SK-N-SH treated with all-trans-retinoic acid at 6 μM for 48 hours (cell line): ENCODE results near the gene TGFBR2.
A peak's percentile ranks its signal among the peaks of the same experiment; 100 is the strongest.

Experiments
- ATAC-seq: fragments of 200-7000 bp; cut with Tn5 transposase; 3 replicates; pipeline ENCODE4 v1.9.1; 2020; ENCODE audit warnings: mild to moderate bottlenecking, moderate library complexity
- ARNTL ChIP-seq: fragments of 450-650 bp; formaldehyde crosslinking; IDR thresholded peaks from 2 replicates; pipeline ENCODE4 v1.5.0; 2020; ENCODE audit warnings: low read depth, mild to moderate bottlenecking, moderate library complexity, borderline replicate concordance
- BACH2 ChIP-seq: fragments of 250-450 bp; sonication (Bioruptor Pico); IDR thresholded peaks from 2 replicates; pipeline ENCODE4 v1.9.0; 2021; ENCODE audit warnings: mild to moderate bottlenecking, borderline replicate concordance
- CREB5 ChIP-seq: fragments of 250-450 bp; sonication (Bioruptor Pico); IDR thresholded peaks from 2 replicates; pipeline ENCODE4 v1.5.1; 2020; ENCODE audit warnings: low read depth, mild to moderate bottlenecking, moderate library complexity
- CSDC2 ChIP-seq: fragments of 250-450 bp; sonication (Bioruptor Pico); IDR thresholded peaks from 2 replicates; pipeline ENCODE4 v1.5.0; 2020; ENCODE audit warnings: mild to moderate bottlenecking, moderate library complexity
- GLIS3 ChIP-seq: fragments of 250-450 bp; sonication (Bioruptor Pico); IDR thresholded peaks from 2 replicates; pipeline ENCODE4 v1.5.0; 2020; ENCODE audit warnings: mild to moderate bottlenecking, moderate library complexity
- ISL1 ChIP-seq: fragments of 250-450 bp; sonication (Bioruptor Pico); IDR thresholded peaks from 2 replicates; pipeline ENCODE4 v2.1.2; 2022; ENCODE audit warnings: mild to moderate bottlenecking, moderate library complexity
- OSR1 ChIP-seq: fragments of 250-450 bp; sonication (Bioruptor Pico); IDR thresholded peaks from 2 replicates; pipeline ENCODE4 v1.8.0; 2022; ENCODE audit warnings: moderate library complexity, mild to moderate bottlenecking, inconsistent platforms
- PPARA ChIP-seq: fragments of 250-450 bp; sonication (Bioruptor Pico); IDR thresholded peaks from 2 replicates; pipeline ENCODE4 v1.5.0; 2020; ENCODE audit warnings: mild to moderate bottlenecking, borderline replicate concordance
- SNAI2 ChIP-seq: fragments of 250-450 bp; sonication (Bioruptor Pico); IDR thresholded peaks from 2 replicates; pipeline ENCODE4 v1.5.0; 2020; ENCODE audit warnings: mild to moderate bottlenecking, moderate library complexity
- TCF4 ChIP-seq: fragments of 250-450 bp; sonication (Bioruptor Pico); IDR thresholded peaks from 2 replicates; pipeline ENCODE4 v1.8.0; 2021; ENCODE audit warnings: mild to moderate bottlenecking, moderate library complexity, borderline replicate concordance
- TOX ChIP-seq: fragments of 250-450 bp; sonication (Bioruptor Pico); IDR thresholded peaks from 2 replicates; pipeline ENCODE4 v1.8.0; 2021; ENCODE audit warnings: mild to moderate bottlenecking, moderate library complexity, borderline replicate concordance
- ZFP3 ChIP-seq: fragments of 250-450 bp; sonication (Bioruptor Pico); IDR thresholded peaks from 2 replicates; pipeline ENCODE4 v1.5.0; 2020; ENCODE audit warnings: mild to moderate bottlenecking, moderate library complexity
- ZFP30 ChIP-seq: fragments of 450-650 bp; formaldehyde crosslinking; IDR thresholded peaks from 2 replicates; pipeline ENCODE4 v1.5.0; 2022; ENCODE audit warnings: mild to moderate bottlenecking, moderate library complexity
- ZNF565 ChIP-seq: fragments of 450-650 bp; formaldehyde crosslinking; conservative IDR thresholded peaks from 2 replicates; pipeline ENCODE4 v1.5.0; 2020; ENCODE audit warnings: low read depth, mild to moderate bottlenecking, moderate library complexity
- ZNF8 ChIP-seq: fragments of 450-650 bp; formaldehyde crosslinking; IDR thresholded peaks from 2 replicates; pipeline ENCODE4 v1.5.0; 2020; ENCODE audit warnings: mild to moderate bottlenecking, moderate library complexity
- TF ChIP-seq, protein P1 (sequence below): fragments of 250-450 bp; sonication (Bioruptor Pico); IDR thresholded peaks from 2 replicates; pipeline ENCODE4 v1.5.1; 2021; ENCODE audit warnings: mild to moderate bottlenecking, moderate library complexity
- TF ChIP-seq, protein P2 (sequence below): fragments of 250-450 bp; sonication (Bioruptor Pico); IDR thresholded peaks from 2 replicates; pipeline ENCODE4 v1.5.0; 2020; ENCODE audit warnings: mild to moderate bottlenecking, moderate library complexity
- TF ChIP-seq, protein P3 (sequence below): fragments of 250-450 bp; sonication (Bioruptor Pico); IDR thresholded peaks from 2 replicates; pipeline ENCODE4 v1.8.0; 2020; ENCODE audit warnings: mild to moderate bottlenecking, moderate library complexity, borderline replicate concordance

The TGFBR2 gene

DNA sequence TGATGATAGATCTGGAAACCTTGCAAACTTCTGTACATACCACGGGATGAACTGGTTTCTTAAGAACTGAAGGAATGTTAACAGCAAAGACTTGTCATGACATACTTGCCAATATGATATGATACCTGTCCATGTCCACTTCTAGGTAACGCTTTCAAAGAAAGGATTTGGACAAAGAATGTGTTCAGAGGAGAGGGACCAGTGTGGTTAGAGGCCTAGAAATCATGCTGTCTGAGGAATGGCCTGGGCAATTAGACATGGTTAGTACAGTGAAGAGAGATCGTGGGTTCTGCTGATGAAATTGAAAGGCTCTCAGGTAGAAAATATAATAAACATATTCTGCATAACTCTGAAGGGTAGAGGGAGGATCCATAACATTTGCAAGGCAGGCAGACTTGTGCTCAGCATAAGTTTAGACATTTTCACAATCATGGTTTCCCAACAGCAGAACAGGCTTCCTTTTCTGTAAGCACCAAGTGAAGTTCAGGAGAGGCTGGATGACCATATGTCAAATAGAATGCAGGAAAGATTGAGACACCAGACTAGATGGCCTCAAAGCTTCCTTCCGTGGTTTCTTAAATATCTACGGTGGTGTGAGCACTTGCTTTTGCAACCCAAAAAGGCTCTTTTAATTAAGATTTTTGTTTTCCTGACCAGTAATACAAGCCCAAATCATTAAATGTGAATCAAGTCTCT is 39.9 kb downstream of the TGFBR2 start:
- ATAC-seq = no peak
- TF ChIP-seq, protein P1, sequence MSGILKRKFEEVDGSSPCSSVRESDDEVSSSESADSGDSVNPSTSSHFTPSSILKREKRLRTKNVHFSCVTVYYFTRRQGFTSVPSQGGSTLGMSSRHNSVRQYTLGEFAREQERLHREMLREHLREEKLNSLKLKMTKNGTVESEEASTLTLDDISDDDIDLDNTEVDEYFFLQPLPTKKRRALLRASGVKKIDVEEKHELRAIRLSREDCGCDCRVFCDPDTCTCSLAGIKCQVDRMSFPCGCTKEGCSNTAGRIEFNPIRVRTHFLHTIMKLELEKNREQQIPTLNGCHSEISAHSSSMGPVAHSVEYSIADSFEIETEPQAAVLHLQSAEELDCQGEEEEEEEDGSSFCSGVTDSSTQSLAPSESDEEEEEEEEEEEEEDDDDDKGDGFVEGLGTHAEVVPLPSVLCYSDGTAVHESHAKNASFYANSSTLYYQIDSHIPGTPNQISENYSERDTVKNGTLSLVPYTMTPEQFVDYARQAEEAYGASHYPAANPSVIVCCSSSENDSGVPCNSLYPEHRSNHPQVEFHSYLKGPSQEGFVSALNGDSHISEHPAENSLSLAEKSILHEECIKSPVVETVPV (CRISPR knock-in tag) = no peak
- no peak for TF ChIP-seq OSR1 (CRISPR knock-in tag)
- no peak for TF ChIP-seq CSDC2 (CRISPR knock-in tag)
- no peak for TF ChIP-seq BACH2 (CRISPR knock-in tag)
- TF ChIP-seq ZFP3 (CRISPR knock-in tag) = no peak
- TF ChIP-seq ZFP30 (CRISPR knock-in tag) = no peak
- TF ChIP-seq ZNF565 = no peak
- TF ChIP-seq ARNTL (CRISPR knock-in tag) = no peak
- TF ChIP-seq TCF4 (CRISPR knock-in tag) = no peak
- TF ChIP-seq TOX (CRISPR knock-in tag) = no peak

GRCh38 chr3:30646961-30647752 is 40.8 kb downstream of the TGFBR2 start:
- no peak for ATAC-seq
- TF ChIP-seq ZNF8 (0 out of 2 replicates have a peak, but pooled peaks have one; percentile 35), SNAI2 (CRISPR knock-in tag) (no peak), OSR1 (CRISPR knock-in tag) (no peak), GLIS3 (CRISPR knock-in tag) (no peak)
- TF ChIP-seq, protein P1 (CRISPR knock-in tag) = no peak

GRCh38 chr3:30648670-30649357 is 42.4 kb downstream of the TGFBR2 start:
- no peak for ATAC-seq

More at GRCh38 chr3:30648670-30649357, 42.4 kb downstream of the TGFBR2 start:
- TF ChIP-seq, protein P2, sequence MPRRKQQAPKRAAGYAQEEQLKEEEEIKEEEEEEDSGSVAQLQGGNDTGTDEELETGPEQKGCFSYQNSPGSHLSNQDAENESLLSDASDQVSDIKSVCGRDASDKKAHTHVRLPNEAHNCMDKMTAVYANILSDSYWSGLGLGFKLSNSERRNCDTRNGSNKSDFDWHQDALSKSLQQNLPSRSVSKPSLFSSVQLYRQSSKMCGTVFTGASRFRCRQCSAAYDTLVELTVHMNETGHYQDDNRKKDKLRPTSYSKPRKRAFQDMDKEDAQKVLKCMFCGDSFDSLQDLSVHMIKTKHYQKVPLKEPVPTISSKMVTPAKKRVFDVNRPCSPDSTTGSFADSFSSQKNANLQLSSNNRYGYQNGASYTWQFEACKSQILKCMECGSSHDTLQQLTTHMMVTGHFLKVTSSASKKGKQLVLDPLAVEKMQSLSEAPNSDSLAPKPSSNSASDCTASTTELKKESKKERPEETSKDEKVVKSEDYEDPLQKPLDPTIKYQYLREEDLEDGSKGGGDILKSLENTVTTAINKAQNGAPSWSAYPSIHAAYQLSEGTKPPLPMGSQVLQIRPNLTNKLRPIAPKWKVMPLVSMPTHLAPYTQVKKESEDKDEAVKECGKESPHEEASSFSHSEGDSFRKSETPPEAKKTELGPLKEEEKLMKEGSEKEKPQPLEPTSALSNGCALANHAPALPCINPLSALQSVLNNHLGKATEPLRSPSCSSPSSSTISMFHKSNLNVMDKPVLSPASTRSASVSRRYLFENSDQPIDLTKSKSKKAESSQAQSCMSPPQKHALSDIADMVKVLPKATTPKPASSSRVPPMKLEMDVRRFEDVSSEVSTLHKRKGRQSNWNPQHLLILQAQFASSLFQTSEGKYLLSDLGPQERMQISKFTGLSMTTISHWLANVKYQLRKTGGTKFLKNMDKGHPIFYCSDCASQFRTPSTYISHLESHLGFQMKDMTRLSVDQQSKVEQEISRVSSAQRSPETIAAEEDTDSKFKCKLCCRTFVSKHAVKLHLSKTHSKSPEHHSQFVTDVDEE (CRISPR knock-in tag) = no peak
- TF ChIP-seq BACH2 (CRISPR knock-in tag) (no peak), OSR1 (CRISPR knock-in tag) (no peak), ZFP3 (CRISPR knock-in tag) (no peak), PPARA (CRISPR knock-in tag) (no peak), ZFP30 (CRISPR knock-in tag) (no peak), ISL1 (CRISPR knock-in tag) (no peak), ZNF565 (no peak), CREB5 (no peak), ZNF8 (no peak)
- TF ChIP-seq, protein P3, sequence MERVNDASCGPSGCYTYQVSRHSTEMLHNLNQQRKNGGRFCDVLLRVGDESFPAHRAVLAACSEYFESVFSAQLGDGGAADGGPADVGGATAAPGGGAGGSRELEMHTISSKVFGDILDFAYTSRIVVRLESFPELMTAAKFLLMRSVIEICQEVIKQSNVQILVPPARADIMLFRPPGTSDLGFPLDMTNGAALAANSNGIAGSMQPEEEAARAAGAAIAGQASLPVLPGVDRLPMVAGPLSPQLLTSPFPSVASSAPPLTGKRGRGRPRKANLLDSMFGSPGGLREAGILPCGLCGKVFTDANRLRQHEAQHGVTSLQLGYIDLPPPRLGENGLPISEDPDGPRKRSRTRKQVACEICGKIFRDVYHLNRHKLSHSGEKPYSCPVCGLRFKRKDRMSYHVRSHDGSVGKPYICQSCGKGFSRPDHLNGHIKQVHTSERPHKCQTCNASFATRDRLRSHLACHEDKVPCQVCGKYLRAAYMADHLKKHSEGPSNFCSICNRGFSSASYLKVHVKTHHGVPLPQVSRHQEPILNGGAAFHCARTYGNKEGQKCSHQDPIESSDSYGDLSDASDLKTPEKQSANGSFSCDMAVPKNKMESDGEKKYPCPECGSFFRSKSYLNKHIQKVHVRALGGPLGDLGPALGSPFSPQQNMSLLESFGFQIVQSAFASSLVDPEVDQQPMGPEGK (CRISPR knock-in tag) = no peak
